Measurements from ENCODE around the gene BBX.

The BBX gene

GRCh38 chr3:107599772-107600145 lies 77.0 kb downstream of the BBX start:
- DNase-seq (ENCODE audit: low read depth) = no peak

GRCh38 chr3:107600780-107601179 lies 78.0 kb downstream of the BBX start:
- no peak for DNase-seq (ENCODE audit: low read depth)

GRCh38 chr3:107604057-107604822 lies 81.5 kb downstream of the BBX start:
- DNase-seq (ENCODE audit: low read depth) = no peak

- DNase-seq (ENCODE audit: low read depth) = no peak
Measured at GRCh38 chr3:107611775-107612469, 89.2 kb downstream of the BBX start.

- DNase-seq (ENCODE audit: low read depth) = no peak
Measured at GRCh38 chr3:107612664-107613084, 89.9 kb downstream of the BBX start.

DNA sequence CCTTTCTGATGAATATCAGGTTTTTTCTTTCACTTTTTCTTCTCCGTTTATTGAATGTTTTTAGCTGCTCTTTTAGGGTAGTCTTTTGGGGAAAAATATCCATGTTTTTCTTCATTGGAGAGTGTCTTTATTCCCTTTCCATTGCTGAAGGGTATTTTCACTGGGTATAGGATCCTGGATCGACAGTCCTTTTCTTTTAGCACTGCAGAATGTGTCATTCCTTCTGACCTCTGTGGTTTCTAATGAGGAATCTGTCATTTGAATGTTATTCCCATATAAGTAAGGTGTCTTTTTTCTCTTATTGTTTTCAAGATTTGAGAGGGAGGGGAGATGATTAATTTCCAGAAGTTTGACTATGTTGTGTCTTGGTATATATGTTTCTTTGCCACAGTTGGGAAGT lies 96.8 kb downstream of the BBX start:
- DNase-seq (ENCODE audit: low read depth) = no peak

DNA sequence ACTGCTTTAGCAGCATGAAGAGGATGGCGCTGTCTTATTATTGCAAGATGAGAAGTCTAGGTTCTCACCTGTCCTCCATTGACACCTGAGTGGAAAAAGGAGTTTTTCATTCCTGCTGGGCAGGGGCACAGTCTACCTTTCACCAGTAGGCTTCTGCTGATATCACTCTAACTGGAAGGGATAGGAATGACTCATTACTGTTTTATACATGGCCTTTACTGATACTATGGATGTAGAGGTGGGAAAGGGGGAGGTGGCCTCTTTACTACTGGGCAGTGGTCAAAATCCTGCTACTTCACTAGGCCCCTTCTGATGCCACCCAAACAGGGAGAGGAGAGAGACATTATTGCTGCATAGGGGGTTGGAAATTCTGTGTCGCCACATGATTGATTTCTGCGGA lies 97.8 kb downstream of the BBX start:
- DNase-seq (ENCODE audit: low read depth) = no peak

DNA sequence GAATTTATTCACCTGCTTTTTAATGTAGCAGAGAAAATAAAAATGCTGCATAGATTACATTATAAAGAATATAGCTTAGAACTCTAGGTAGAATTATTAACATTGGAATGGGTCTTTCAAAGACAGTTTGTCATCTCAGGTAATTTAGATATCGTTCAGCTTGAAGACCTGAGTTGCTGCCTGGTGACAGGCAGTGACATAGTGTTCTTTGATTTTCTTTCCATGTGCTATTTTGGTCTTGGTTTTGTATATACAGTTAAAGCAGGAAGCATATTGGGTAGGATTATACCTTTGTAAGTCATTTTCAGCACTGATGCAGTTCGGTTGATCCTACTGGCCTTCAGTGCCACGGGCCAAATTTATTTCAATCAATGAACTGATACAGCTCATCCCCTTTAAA lies 98.7 kb downstream of the BBX start:
- no peak for DNase-seq (ENCODE audit: low read depth)

GRCh38 chr3:107627962-107628542 lies 105.3 kb downstream of the BBX start:
- DNase-seq (ENCODE audit: low read depth) = no peak

- no peak for DNase-seq (ENCODE audit: low read depth)
Measured at GRCh38 chr3:107629566-107629965, 106.8 kb downstream of the BBX start.

DNA sequence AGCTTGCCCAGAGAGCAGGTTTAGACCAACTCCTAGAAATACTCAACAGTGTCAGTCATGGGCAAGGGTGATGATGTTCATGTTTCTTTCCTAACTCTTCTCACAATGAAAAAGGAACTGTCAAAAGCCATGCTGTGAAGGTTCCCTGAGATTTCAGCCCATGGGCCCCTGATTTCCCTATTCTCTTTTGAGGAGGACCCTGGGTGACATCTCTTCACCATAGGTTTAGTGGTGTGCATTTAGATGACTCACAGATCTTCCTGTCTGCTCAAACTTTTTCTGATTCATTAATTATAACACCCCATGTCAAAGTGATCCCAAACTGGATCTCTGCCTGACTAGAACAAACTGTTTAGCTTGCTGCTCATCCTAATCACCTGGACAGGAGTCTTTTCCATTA lies 108.0 kb downstream of the BBX start:
- DNase-seq (ENCODE audit: low read depth) = no peak

DNA sequence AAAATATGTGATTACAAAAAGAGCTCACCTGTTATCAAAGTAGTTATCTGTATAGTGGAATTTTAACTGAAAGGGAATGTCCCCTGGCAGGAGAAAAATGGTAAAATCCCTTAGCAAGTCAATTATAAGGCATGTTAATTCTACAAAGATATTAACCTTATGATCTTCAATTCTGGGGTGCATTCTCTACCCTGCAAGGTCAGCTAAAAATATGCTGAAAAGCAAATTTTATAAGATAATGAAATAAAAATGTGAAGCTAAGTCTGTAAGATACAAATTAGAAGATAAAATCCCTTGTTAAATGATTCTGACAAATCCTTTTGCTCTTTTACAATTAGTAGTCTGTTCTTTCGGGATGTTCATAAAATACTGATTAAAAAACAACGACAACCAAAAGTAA lies 109.8 kb downstream of the BBX start:
- no peak for DNase-seq (ENCODE audit: low read depth)

DNA sequence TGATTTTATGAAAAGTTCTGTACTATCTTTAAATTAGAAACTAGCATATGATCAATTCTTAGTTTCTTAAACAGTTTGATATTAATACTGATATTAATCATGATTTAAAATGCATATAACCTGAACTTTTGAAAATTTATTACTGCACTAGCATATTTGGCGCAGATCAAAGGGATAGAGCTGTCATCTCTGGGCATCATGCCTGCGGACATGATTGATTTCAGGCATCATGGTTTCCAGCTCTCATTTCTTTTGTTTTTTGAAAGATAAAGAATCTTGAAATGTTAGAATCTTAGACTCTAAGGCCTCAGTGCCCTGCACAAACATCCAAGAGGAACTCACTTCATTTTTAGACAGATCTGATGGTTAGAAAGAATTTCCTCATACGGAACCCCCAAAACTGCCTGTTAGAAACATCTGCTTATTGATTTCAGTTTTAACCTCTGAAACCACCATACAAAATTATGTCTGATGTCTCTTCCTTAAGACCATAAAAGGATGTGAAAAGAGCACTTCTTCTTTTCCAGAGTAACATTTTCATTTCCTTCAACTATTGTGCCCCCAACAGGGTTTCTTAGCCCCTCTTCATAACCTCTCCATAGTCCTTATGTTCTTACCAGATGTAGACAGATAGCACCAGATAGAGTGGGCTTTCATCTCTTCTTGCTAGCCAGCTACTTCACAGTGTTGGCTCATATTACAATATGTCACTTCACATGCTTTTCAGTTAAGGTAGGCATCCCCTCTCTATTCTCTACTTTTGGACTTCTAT lies 110.8 kb downstream of the BBX start:
- no peak for DNase-seq (ENCODE audit: low read depth)

DNA sequence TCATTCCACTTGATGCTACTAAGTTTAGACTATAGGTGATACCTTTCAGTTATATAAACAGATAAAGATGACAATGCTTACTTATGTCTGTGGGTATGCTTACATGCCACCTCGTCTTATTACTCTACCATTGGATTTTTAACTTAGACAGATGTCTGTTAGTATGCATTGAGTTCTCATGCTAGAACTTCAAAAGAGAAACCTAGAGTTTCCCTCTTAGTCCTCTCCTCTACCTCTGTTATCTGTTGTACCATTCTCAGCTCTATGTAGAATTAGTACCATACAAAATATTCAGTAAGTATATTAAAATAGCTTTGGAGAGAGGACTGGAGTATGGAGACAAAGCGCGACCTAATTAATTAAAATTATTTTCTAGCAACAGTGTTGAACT lies 111.3 kb downstream of the BBX start:
- DNase-seq (ENCODE audit: low read depth) = no peak

- no peak for DNase-seq (ENCODE audit: low read depth)
Measured at GRCh38 chr3:107637416-107638183, 114.8 kb downstream of the BBX start.

DNA sequence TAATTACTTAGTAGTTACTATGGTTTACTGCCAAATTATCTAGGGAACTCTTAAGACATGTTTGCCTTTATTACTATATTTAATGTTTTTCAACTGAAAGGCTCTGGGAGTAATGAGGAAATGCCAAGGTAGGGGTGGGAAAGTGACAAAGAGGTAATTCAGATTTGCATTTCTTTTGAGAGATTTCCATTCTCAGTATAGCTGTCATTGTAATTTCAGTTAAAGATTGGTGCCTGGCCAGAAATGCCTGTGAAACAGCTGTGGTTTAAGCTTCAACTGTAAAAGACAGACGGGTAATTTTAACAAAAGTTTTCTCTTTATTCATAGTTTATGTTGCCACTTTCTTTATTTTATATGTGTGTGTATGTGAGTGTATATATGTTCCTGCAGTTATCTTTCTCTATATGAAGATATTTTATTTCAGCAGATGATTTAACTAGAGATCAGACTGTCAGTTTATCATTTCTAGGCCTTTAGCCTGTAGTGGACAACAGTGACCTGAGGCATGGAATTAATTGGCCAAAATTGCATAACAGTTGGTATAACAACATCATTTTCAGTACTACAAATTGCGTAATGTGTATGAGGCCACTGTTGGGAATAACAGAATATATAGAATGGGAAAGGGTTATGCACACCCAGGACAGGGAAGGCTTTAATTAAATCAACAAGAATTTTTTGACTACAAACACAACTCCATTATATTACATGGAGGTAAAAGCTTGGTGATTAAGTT lies 119.0 kb downstream of the BBX start:
- no peak for DNase-seq (ENCODE audit: low read depth)

DNA sequence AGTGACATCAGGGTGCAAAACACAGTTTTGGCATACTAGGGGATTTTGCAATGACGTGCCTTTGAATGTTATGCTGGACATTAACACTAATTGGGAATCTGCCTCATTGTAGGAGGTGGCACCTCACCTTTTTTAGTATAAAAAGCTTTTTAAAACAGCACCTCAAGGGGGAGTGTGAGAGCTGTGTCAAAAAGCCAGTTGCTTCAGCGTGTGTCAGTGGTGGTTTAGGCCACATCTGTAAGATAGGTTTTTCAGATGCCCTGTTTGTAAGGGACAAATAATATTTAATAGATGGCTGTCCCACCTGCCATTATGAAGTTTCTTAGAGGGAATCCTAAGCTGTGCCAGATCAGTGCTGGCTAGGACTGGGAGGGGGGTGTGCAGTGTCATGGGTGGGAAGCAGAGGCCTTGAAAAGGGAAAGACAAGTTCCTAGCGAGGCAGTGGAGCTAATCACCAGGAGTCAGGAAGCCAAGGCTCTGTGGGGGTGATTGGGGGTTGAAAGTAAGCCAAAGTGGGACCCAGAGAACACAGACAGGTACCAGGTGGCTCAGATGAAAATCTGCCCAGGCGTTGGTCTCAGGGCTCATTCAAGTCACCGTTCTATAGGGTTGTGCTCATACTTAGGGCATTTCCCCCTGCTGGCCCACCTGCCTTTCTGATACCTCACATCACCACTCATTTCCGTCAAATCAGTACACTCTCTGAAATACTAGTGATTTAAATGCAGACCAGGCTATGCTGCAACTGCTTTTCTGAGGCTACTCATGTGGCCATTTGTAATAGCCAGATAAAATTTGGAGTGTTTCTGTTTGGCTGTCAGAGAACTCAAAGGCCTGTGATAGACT lies 120.5 kb downstream of the BBX start:
- DNase-seq (ENCODE audit: low read depth) = no peak

- no peak for DNase-seq (ENCODE audit: low read depth)
Measured at GRCh38 chr3:107644631-107645030, 121.9 kb downstream of the BBX start.

GRCh38 chr3:107650788-107651187 lies 128.0 kb downstream of the BBX start:
- DNase-seq (ENCODE audit: low read depth) = no peak

- no peak for DNase-seq (ENCODE audit: low read depth)
Measured at GRCh38 chr3:107651782-107652181, 129.0 kb downstream of the BBX start.

Data from stimulated activated CD8-positive, alpha-beta memory T cell treated with anti-CD3 and anti-CD28 coated beads, Interleukin-7, amount 100 ng/mL, for 24 hours (primary cell).